ENCODE data around the gene LY6G5B. TPM values are rescaled to one million over a fixed set of nuclear protein-coding genes. Genes with fewer than 3 reads are reported as not detected.

LY6G5B gene
- total RNA-seq, 1 donor from 2014 or later: 12.6 TPM

GRCh38 chr6:31712296-31712695 lies 42.5 kb downstream of the LY6G5B start:
- Histone ChIP-seq H3K36me3 (no peaks in the 10 kb centered on the region), H3K4me1 (no peaks in the 10 kb centered on the region), H3K27me3 (no peaks in the 10 kb centered on the region), H3K9me3 (no peaks in the 10 kb centered on the region), H3K27ac (no peak overlapping the region), H3K4me3 (no peak overlapping the region)
- no peak for TF ChIP-seq CTCF (IDR thresholded peaks at IDR 0.05)
- peak; percentile 66 for ATAC-seq
- intact Hi-C loops (cut with DNase I): no loop called here
- no peak for DNase-seq

- ATAC-seq (no peak), DNase-seq (no peak)
- Histone ChIP-seq H3K36me3 (no peaks in the 10 kb centered on the region), H3K27me3 (no peaks in the 10 kb centered on the region), H3K27ac (no peak overlapping the region), H3K9me3 (no peaks in the 10 kb centered on the region), H3K4me3 (no peak overlapping the region), H3K4me1 (no peaks in the 10 kb centered on the region)
- TF ChIP-seq CTCF (IDR thresholded peaks at IDR 0.05): no peak
- intact Hi-C loops (cut with DNase I): no loop called here
These were observed 43.7 kb downstream of the LY6G5B start for GRCh38 chr6:31713465-31713864.

- Histone ChIP-seq H3K4me1 (no peaks in the 10 kb centered on the region), H3K36me3 (no peaks in the 10 kb centered on the region), H3K4me3 (no peak overlapping the region), H3K27ac (no peak overlapping the region), H3K9me3 (no peaks in the 10 kb centered on the region), H3K27me3 (no peaks in the 10 kb centered on the region)
- ATAC-seq (no peak), DNase-seq (no peak)
- intact Hi-C loops (cut with DNase I): no loop called here
- TF ChIP-seq CTCF (IDR thresholded peaks at IDR 0.05): no peak
These were observed 44.4 kb downstream of the LY6G5B start for GRCh38 chr6:31713991-31714684.

GRCh38 chr6:31715022-31715958 lies 45.5 kb downstream of the LY6G5B start, which contains the start of gene LY6G6D:
Gene LY6G6D, plus strand, starts transcription at chr6:31715348. Its CDS starts 8 bp downstream, at chr6:31715356.
- DNase-seq: no peak
- Histone ChIP-seq H3K4me3 (no peak within 1 kb of the TSS), H3K27ac (no peak within 1 kb of the TSS), H3K27me3 (no peaks in the 10 kb centered on the region), H3K9me3 (no peaks in the 10 kb centered on the region), H3K36me3 (no peaks in the 10 kb centered on the region), H3K4me1 (no peaks in the 10 kb centered on the region)
- no peak for ATAC-seq
- TF ChIP-seq CTCF (IDR thresholded peaks at IDR 0.05): no peak
- intact Hi-C loops (cut with DNase I): no loop called here

- no peak overlapping the region for H3K4me3 ChIP-seq
- no peaks in the 10 kb centered on the region for H3K27me3 ChIP-seq
- intact Hi-C loops (cut with DNase I): no loop called here
- no peak for TF ChIP-seq CTCF (IDR thresholded peaks at IDR 0.05)
- no peak overlapping the region for H3K27ac ChIP-seq
- no peaks in the 10 kb centered on the region for H3K9me3 ChIP-seq
- no peaks in the 10 kb centered on the region for H3K36me3 ChIP-seq
- no peak for DNase-seq
- no peak for ATAC-seq
- H3K4me1 ChIP-seq: no peaks in the 10 kb centered on the region
These were observed 47.9 kb downstream of the LY6G5B start for GRCh38 chr6:31717499-31718222.

All from upper lobe of right lung (tissue), 1 donor.